ENCODE data around the gene MRPL54. TPM values are rescaled to one million over a fixed set of nuclear protein-coding genes. Genes with fewer than 3 reads are reported as not detected.
"Not testable (repeated sequence)": the region's sequence is repeated elsewhere in the genome, so short reads cannot be mapped to it uniquely, and the experiment has no call there.

The MRPL54 gene
- polyA plus RNA-seq, 1 experiment = 31.2 TPM

DNA sequence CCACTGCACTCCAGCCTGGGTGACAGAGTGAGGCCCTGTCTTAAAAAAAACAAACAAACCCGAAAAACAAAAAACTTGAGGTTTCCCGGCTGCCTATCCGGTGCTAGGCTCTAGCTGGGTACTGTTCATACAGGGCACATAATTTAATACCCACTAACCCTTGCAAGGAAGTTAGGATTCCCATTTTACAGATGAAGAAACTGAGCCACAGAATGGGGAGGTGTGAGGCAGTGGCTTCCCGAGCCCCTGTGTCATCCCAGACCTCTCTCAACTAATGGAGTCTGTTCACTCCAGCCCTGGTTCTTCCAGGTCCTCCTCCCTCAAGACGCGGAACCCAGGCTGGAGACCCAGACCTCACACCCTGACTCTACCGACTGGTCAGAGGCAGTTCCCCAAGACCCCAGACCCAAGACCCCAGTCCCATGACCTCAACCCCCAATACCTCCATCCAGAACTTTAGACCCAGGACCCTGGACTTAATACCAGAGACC lies 1.6 kb upstream of the MRPL54 start:
- Histone ChIP-seq H3K27ac (ENCODE audit: low read depth, low read length) (peak overlapping the region; percentile 43), H3K4me3 (ENCODE audit: low read depth, low read length) (peak overlapping the region; percentile 99), H3K27me3 (ENCODE audit: control insufficient read depth, insufficient read depth, low read length) (no peaks in the 10 kb centered on the region), H3K9me3 (ENCODE audit: control insufficient read depth, insufficient read depth, low read length) (no peaks in the 10 kb centered on the region; the same call in 1 of the 2 replicates)
- TF ChIP-seq, protein P1, sequence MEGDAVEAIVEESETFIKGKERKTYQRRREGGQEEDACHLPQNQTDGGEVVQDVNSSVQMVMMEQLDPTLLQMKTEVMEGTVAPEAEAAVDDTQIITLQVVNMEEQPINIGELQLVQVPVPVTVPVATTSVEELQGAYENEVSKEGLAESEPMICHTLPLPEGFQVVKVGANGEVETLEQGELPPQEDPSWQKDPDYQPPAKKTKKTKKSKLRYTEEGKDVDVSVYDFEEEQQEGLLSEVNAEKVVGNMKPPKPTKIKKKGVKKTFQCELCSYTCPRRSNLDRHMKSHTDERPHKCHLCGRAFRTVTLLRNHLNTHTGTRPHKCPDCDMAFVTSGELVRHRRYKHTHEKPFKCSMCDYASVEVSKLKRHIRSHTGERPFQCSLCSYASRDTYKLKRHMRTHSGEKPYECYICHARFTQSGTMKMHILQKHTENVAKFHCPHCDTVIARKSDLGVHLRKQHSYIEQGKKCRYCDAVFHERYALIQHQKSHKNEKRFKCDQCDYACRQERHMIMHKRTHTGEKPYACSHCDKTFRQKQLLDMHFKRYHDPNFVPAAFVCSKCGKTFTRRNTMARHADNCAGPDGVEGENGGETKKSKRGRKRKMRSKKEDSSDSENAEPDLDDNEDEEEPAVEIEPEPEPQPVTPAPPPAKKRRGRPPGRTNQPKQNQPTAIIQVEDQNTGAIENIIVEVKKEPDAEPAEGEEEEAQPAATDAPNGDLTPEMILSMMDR (IDR thresholded peaks at IDR 0.05; ENCODE audit: low read depth, low read length) = no peak
- CTCF ChIA-PET = no interaction called here
- no peak for DNase-seq (ENCODE audit: low read depth, low spot score)
- POLR2A ChIA-PET = no interaction called here

DNA sequence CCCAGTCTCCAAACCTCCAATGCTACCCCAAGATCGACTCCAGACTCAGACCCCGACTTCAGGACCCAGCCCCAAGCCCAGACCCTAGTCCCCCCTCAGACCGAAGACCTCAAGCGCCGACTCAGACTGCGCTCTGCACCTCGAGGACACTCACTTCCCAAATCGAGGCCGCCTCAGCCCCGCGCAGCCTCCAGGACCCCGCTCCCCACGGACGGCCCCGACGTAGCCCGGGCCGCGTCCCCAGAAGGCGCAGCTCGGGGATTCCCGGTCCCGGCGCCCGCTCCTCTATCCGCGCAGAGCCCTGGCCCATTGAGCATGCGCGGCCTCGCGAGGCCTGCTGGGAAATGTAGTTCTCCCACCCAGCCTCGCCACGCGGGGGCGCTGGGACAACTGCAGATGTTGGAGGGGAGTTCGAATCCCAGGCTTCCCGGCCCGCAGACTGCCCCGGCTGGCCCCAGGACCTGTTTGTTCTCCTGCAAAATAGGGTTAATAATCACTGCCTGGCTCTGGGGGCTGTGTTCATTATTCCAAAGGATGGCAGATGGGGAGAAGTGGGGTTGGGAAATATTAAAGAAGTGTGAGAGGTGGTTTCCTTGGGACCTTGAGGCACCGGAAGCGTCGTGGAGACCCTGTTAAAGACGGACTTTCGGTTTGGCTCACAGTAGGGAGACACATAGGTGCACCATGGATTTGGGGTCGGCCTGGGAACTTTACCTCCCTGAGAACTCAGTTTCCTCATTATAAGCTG lies 926 bp upstream of the MRPL54 start, which contains the start of gene APBA3:
TSS of gene APBA3 (minus strand) at position 311 of the 748 bp plus-strand sequence. CDS start 1,428 bp downstream, outside the sequence.
- TF ChIP-seq, protein P1 (IDR thresholded peaks at IDR 0.05; ENCODE audit: low read depth, low read length) = peak; percentile 61
- Histone ChIP-seq H3K4me3 (ENCODE audit: low read depth, low read length) (peak within 1 kb of the TSS; percentile 99), H3K27me3 (ENCODE audit: control insufficient read depth, insufficient read depth, low read length) (no peaks in the 10 kb centered on the region), H3K9me3 (ENCODE audit: control insufficient read depth, insufficient read depth, low read length) (no peaks in the 10 kb centered on the region; the same call in 1 of the 2 replicates), H3K27ac (ENCODE audit: low read depth, low read length) (peak within 1 kb of the TSS; percentile 98)
- CTCF ChIA-PET = interaction anchor here (0.7 to 1.6 kb wide), 3 partner anchors 20 to 276 kb away, joined by 3 to 7 read pairs (median 6); no protein-coding TSS in a partner anchor
- POLR2A ChIA-PET = interaction anchor here (1.4 to 1.6 kb wide), 3 partner anchors 207 to 224 kb away, joined by 6 to 13 read pairs (median 10); partner anchors contain the start of genes DAPK3 and EEF2
- DNase-seq (ENCODE audit: low read depth, low spot score) = peak; percentile 59

DNA sequence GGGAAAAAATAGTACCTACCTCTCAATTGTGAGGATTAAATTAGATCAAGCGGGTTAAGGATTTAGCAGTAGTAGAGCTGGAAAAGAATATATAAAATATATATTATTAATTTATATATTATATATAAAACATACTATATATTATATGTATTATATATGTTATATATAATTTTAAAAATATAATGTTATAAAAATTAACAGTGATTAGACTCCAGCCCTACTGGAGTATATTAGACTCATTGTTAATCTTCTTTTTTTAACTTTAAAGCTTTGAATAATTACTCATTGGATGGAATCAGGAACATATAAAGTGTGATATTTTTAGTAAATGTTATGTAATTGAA lies 380 bp upstream of the MRPL54 start:
- peak overlapping the region; percentile 99; the same call in 1 of the 2 replicates for H3K4me3 ChIP-seq (ENCODE audit: low read depth, low read length)
- TF ChIP-seq, protein P1 (IDR thresholded peaks at IDR 0.05; ENCODE audit: low read depth, low read length) = no peak
- no peaks in the 10 kb centered on the region for H3K27me3 ChIP-seq (ENCODE audit: control insufficient read depth, insufficient read depth, low read length)
- peak overlapping the region; percentile 43 for H3K27ac ChIP-seq (ENCODE audit: low read depth, low read length)
- H3K9me3 ChIP-seq (ENCODE audit: control insufficient read depth, insufficient read depth, low read length) = no peaks in the 10 kb centered on the region; the same call in 1 of the 2 replicates
- DNase-seq (ENCODE audit: low read depth, low spot score) = no peak
- ChIA-PET CTCF (interaction anchor here (0.7 to 1.6 kb wide), 3 partner anchors 21 to 277 kb away, joined by 3 to 7 read pairs (median 6); no protein-coding TSS in a partner anchor), POLR2A (interaction anchor here (0.6 to 1.6 kb wide), 4 partner anchors 35 to 223 kb away, joined by 3 to 13 read pairs (median 8); partner anchors contain the start of genes DAPK3 and EEF2)

DNA sequence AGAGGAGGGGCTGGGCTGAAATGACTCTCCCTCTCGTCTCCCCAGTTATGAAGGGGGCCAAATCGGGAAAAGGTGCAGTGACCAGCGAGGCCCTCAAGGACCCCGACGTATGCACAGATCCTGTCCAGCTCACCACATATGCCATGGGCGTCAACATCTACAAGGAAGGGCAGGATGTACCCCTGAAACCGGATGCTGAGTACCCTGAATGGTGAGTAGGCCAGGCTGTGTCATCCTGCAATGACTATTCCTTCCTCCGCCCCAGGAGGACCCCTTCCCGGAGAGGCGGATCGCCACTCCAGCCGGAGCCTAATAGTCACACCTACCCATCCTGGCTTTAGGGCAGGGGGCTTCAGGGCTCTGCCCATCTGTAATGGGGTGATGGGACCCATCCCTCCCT lies 2.6 kb downstream of the MRPL54 start:
- CTCF ChIA-PET = no interaction called here
- no peaks in the 10 kb centered on the region; the same call in 1 of the 2 replicates for H3K9me3 ChIP-seq (ENCODE audit: control insufficient read depth, insufficient read depth, low read length)
- DNase-seq (ENCODE audit: low read depth, low spot score) = no peak
- no peak overlapping the region for H3K4me3 ChIP-seq (ENCODE audit: low read depth, low read length)
- TF ChIP-seq, protein P1 (IDR thresholded peaks at IDR 0.05; ENCODE audit: low read depth, low read length) = no peak
- H3K27me3 ChIP-seq (ENCODE audit: control insufficient read depth, insufficient read depth, low read length) = no peaks in the 10 kb centered on the region
- POLR2A ChIA-PET = interaction anchor here (0.6 kb wide), 1 partner anchor 53 kb away, joined by 3 read pairs; no protein-coding TSS in a partner anchor
- H3K27ac ChIP-seq (ENCODE audit: low read depth, low read length) = no peak overlapping the region

DNA sequence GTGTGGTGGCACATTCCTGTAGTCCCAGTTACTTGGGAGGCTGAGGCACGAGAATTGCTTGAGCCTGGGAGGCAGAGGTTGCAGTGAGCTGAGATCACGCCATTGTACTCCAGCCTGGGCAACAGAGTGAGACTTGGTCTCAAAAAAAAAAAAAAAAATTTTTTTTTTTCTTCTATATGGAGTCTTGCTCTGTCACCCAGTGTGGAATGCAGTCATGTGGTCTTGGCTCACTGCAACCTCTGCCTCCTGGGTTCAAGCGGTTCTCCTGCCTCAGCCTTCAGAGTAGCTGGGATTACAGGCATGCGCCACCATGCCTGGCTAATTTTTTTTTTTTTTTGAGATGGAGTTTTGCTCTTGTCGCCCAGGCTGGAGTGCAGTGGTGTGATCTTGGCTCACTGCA lies 3.3 kb downstream of the MRPL54 start:
- DNase-seq (ENCODE audit: low read depth, low spot score); H3K27ac ChIP-seq (ENCODE audit: low read depth, low read length); H3K4me3 ChIP-seq (ENCODE audit: low read depth, low read length); CTCF ChIA-PET; H3K27me3 ChIP-seq (ENCODE audit: control insufficient read depth, insufficient read depth, low read length); H3K9me3 ChIP-seq (ENCODE audit: control insufficient read depth, insufficient read depth, low read length): not testable (repeated sequence)
- POLR2A ChIA-PET = interaction anchor here (0.6 kb wide), 1 partner anchor 53 kb away, joined by 3 read pairs; no protein-coding TSS in a partner anchor

Measured in AG04450 (cell line).